H1 (cell line): Measurements from ENCODE around the gene ALS2CL. TPM values are rescaled to one million over a fixed set of nuclear protein-coding genes. Genes with fewer than 3 reads are reported as not detected.

Experiments
- CTCF ChIA-PET: fragments of 300-600 bp; sonication (Branson Sonifier 250); formaldehyde crosslinking; loops from one replicate; lab custom pipeline; 2021; ENCODE audit not compliant: partially characterized antibody; lab: Charles Lee
- POLR2A ChIA-PET: fragments of 300-600 bp; sonication (Branson Sonifier 250); formaldehyde crosslinking; loops from one replicate; lab custom pipeline; 2021; ENCODE audit warnings: inconsistent platforms; ENCODE audit not compliant: partially characterized antibody; lab: Charles Lee
- DNase-seq, 2 experiments: peaks; one replicate each; pipeline versions ENCODE4 v3.0.0 to v3.0.0-alpha.2; 2010 to 2022; ENCODE audit warnings: low spot score in 2 of 2, low read depth in 1 of 2, mixed read lengths in 1 of 2
- FAIRE-seq: peaks from 2 replicates; lab custom pipeline; 2011; peaks lifted over from hg19 to GRCh38; lab: Jason Lieb, UNC
- H2AFZ ChIP-seq: 2 replicates; pipeline ENCODE4 v1.8.1; 2012; ENCODE audit warnings: low read length, inconsistent platforms
- H2AK5ac ChIP-seq: 2 replicates; pipeline ENCODE4 v1.6.1; 2013; ENCODE audit warnings: low read depth, low read length
- H2BK120ac ChIP-seq: replicated peaks from 2 replicates; pipeline ENCODE3; 2013; ENCODE audit warnings: low read depth, low read length, inconsistent platforms
- H2BK12ac ChIP-seq: 2 replicates; pipeline ENCODE4 v1.6.1; 2013; ENCODE audit warnings: low read depth, low read length
- H2BK15ac ChIP-seq: 2 replicates; pipeline ENCODE4 v1.6.1; 2013; ENCODE audit warnings: low read length
- H2BK20ac ChIP-seq: 2 replicates; pipeline ENCODE4 v1.6.1; 2013; ENCODE audit warnings: low read length
- H2BK5ac ChIP-seq: 2 replicates; pipeline ENCODE4 v1.6.1; 2013; ENCODE audit warnings: low read depth, low read length
- H3K14ac ChIP-seq: 2 replicates; pipeline ENCODE4 v1.6.1; 2013; ENCODE audit warnings: inconsistent platforms; ENCODE audit not compliant: insufficient read length
- H3K18ac ChIP-seq: 2 replicates; pipeline ENCODE4 v1.6.1; 2013; ENCODE audit warnings: low read length; ENCODE audit errors: extremely low read depth
- H3K23ac ChIP-seq: 2 replicates; pipeline ENCODE4 v1.6.1; 2013; ENCODE audit warnings: inconsistent platforms; ENCODE audit not compliant: insufficient read length
- H3K23me2 ChIP-seq: 2 replicates; pipeline ENCODE4 v1.6.1; 2013; ENCODE audit warnings: low read depth, low read length
- H3K27ac ChIP-seq: 2 replicates; pipeline ENCODE4 v1.6.1; 2011; ENCODE audit warnings: low read depth, low read length, inconsistent platforms
- H3K27me3 ChIP-seq, 4 experiments: replicated peaks in 1 of 4; 1 replicate in 1 of 4; 2 replicates in 3 of 4; pipeline versions ENCODE4 v1.6.1 to v1.8.1; 2011 to 2013; ENCODE audit warnings: low read length in 3 of 4, mild to moderate bottlenecking in 3 of 4, inconsistent platforms in 2 of 4, mixed read lengths in 2 of 4, moderate library complexity in 1 of 4; ENCODE audit not compliant: control insufficient read depth in 3 of 4, insufficient read depth in 3 of 4; ENCODE audit errors: extremely low read depth in 1 of 4
- H3K36me3 ChIP-seq, 4 experiments: 2 replicates each; pipeline versions ENCODE4 v1.6.1 to v1.8.1; 2011 to 2013; ENCODE audit warnings: mild to moderate bottlenecking in 4 of 4, low read length in 3 of 4, moderate library complexity in 2 of 4, control low read depth in 1 of 4, inconsistent platforms in 1 of 4; ENCODE audit not compliant: insufficient read depth in 4 of 4, control insufficient read depth in 2 of 4
- H3K4ac ChIP-seq: replicated peaks from 2 replicates; pipeline ENCODE3; 2013; ENCODE audit warnings: low read length, low read depth, mixed read lengths, inconsistent platforms; ENCODE audit not compliant: insufficient read length
- H3K4me1 ChIP-seq, 4 experiments: replicated peaks in 1 of 4; 1 replicate in 1 of 4; 2 replicates in 3 of 4; pipeline versions ENCODE4 v1.6.1 to v1.8.1; 2011 to 2013; ENCODE audit warnings: low read length in 3 of 4, inconsistent platforms in 2 of 4, mixed read lengths in 1 of 4; ENCODE audit not compliant: insufficient read depth in 4 of 4, control insufficient read depth in 3 of 4
- H3K4me2 ChIP-seq, 2 experiments: 2 replicates each; pipeline versions ENCODE4 v1.6.1 to v1.8.1; 2011 to 2013; ENCODE audit warnings: low read depth in 2 of 2, low read length in 2 of 2, control low read depth in 1 of 2, inconsistent platforms in 1 of 2, mild to moderate bottlenecking in 1 of 2; ENCODE audit not compliant: insufficient read depth in 1 of 2
- H3K4me3 ChIP-seq, 4 experiments: fragments of 200-600, 300-600 bp in 1 of 4; sonication (generic), shearing (Covaris generic), sonication (Bioruptor Twin) in 1 of 4; 2 replicates each; pipeline versions ENCODE4 v1.5.1 to v1.8.1; 2011 to 2016; ENCODE audit warnings: low read length in 4 of 4, low read depth in 3 of 4, control low read depth in 2 of 4, inconsistent platforms in 2 of 4, mild to moderate bottlenecking in 2 of 4, mixed read lengths in 1 of 4, moderate library complexity in 1 of 4; ENCODE audit not compliant: insufficient read depth in 2 of 4; ENCODE audit errors: extremely low read depth in 1 of 4
- H3K56ac ChIP-seq: replicated peaks from 2 replicates; pipeline ENCODE3; 2013; ENCODE audit warnings: low read depth, mild to moderate bottlenecking, mixed read lengths, low read length, inconsistent platforms; ENCODE audit not compliant: insufficient read length
- H3K79me1 ChIP-seq: 2 replicates; pipeline ENCODE4 v1.6.1; 2013; ENCODE audit warnings: low read depth, low read length, control low read depth
- H3K79me2 ChIP-seq, 2 experiments: 2 replicates each; pipeline versions ENCODE4 v1.6.1 to v1.8.1; 2012 to 2013; ENCODE audit warnings: low read length in 2 of 2, mild to moderate bottlenecking in 2 of 2, inconsistent platforms in 1 of 2; ENCODE audit not compliant: insufficient read depth in 2 of 2, control insufficient read depth in 1 of 2
- H3K9ac ChIP-seq, 4 experiments: replicated peaks in 1 of 4; 1 replicate in 1 of 4; 2 replicates in 3 of 4; pipeline versions ENCODE4 v1.6.1 to v1.8.1; 2011 to 2013; ENCODE audit warnings: low read depth in 3 of 4, low read length in 3 of 4, control low read depth in 2 of 4, mild to moderate bottlenecking in 2 of 4, moderate library complexity in 2 of 4, inconsistent platforms in 1 of 4; ENCODE audit errors: extremely low read depth in 1 of 4
- H3K9me3 ChIP-seq, 2 experiments: 2 replicates each; pipeline versions ENCODE4 v1.6.1 to v1.8.1; 2012 to 2013; ENCODE audit warnings: mild to moderate bottlenecking in 2 of 2, moderate library complexity in 2 of 2, control low read depth in 1 of 2, inconsistent platforms in 1 of 2, low read depth in 1 of 2, low read length in 1 of 2, mixed read lengths in 1 of 2; ENCODE audit not compliant: insufficient read depth in 2 of 2
- H4K20me1 ChIP-seq, 2 experiments: replicated peaks in 1 of 2; 2 replicates each; pipeline versions ENCODE3 to v1.8.1; 2011 to 2013; ENCODE audit warnings: inconsistent platforms in 2 of 2, low read length in 2 of 2, mild to moderate bottlenecking in 1 of 2; ENCODE audit not compliant: insufficient read depth in 2 of 2, control insufficient read depth in 1 of 2
- H4K5ac ChIP-seq: 2 replicates; pipeline ENCODE4 v1.6.1; 2013; ENCODE audit warnings: low read length, low read depth, mixed read lengths, inconsistent platforms; ENCODE audit not compliant: insufficient read length
- H4K8ac ChIP-seq: 2 replicates; pipeline ENCODE4 v1.8.0; 2013; ENCODE audit warnings: mild to moderate bottlenecking, moderate library complexity, low read length, inconsistent platforms; ENCODE audit not compliant: insufficient read depth; ENCODE audit errors: extremely low read depth
- H4K91ac ChIP-seq: replicated peaks from 2 replicates; pipeline ENCODE3; 2013; ENCODE audit warnings: low read length, mixed read lengths, inconsistent platforms; ENCODE audit not compliant: insufficient read length
- WGBS, 2 experiments: shearing (Covaris generic) in 1 of 2; methylation state at CpG; one replicate each; pipeline versions ENCODE4 v1.1.6 to v1.1.7; 2013 to 2015; ENCODE audit warnings: low lambda C conversion rate in 2 of 2, mixed read lengths in 2 of 2, inconsistent platforms in 1 of 2, low coverage in 1 of 2, missing lambda C conversion rate in 1 of 2; ENCODE audit not compliant: insufficient replicate concordance in 2 of 2, insufficient coverage in 1 of 2, insufficient read length in 1 of 2; ENCODE audit errors: extremely low coverage in 1 of 2, missing lambda C conversion rate in 1 of 2; 5-methylcytosine and 5-hydroxymethylcytosine counted together
- polyA plus RNA-seq, 7 experiments: library from polyadenylated mRNA; depleted of rRNA in 3 of 7; stranded (reverse) in 5 of 7; unstranded in 2 of 7; fragments of >200 nt in 5 of 7; fragments of 200-250 nt in 2 of 7; gene quantifications; 1 replicate in 5 of 7; 2 replicates in 1 of 7; 4 replicates in 1 of 7; pipeline versions ENCODE4 v1.2.1 to v1.2.3, GENCODE V29; 2011 to 2013; ENCODE audit warnings: missing spikeins in 2 of 7, mixed read lengths in 2 of 7
- total RNA-seq: library from RNA; stranded (reverse); fragmentation: NEBNext Ultra II Directional; extraction: Animal tissue kit (Norgen Biotek cat#: 25700); gene quantifications from 2 replicates; pipeline ENCODE4 v1.2.1, GENCODE V29; 2021
- TF ChIP-seq, protein P1 (sequence below): IDR thresholded peaks from 2 replicates; pipeline ENCODE4 v1.6.1; 2012; ENCODE audit warnings: low read length, inconsistent platforms

Gene ALS2CL
- total and polyA plus RNA-seq, 2 of the 8 experiments (the other 6 are each of a cell fraction or from before 2014, with no cell fraction given): 4.8 to 5.4 TPM

GRCh38 chr3:46626039-46626438, 67.4 kb downstream of the ALS2CL start:
- no peak overlapping the region for H4K5ac ChIP-seq
- no peaks in the 10 kb centered on the region for H4K20me1 ChIP-seq
- TF ChIP-seq, protein P1, sequence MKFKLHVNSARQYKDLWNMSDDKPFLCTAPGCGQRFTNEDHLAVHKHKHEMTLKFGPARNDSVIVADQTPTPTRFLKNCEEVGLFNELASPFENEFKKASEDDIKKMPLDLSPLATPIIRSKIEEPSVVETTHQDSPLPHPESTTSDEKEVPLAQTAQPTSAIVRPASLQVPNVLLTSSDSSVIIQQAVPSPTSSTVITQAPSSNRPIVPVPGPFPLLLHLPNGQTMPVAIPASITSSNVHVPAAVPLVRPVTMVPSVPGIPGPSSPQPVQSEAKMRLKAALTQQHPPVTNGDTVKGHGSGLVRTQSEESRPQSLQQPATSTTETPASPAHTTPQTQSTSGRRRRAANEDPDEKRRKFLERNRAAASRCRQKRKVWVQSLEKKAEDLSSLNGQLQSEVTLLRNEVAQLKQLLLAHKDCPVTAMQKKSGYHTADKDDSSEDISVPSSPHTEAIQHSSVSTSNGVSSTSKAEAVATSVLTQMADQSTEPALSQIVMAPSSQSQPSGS: no peak
- TF ChIP-seq, all 59 proteins: peak for 0
- H2BK15ac ChIP-seq: no peak overlapping the region
- 94% methylated on average over 4 of the region's 4 CpGs; no CpG with 5 or more reads in 1 of the 2 experiments for WGBS, 2 experiments
- no peaks in the 10 kb centered on the region; the same call in 1 of the 2 replicates for H3K23me2 ChIP-seq
- no peak overlapping the region for H3K4ac ChIP-seq
- H3K9ac ChIP-seq: no peak overlapping the region
- H2BK5ac ChIP-seq: no peak overlapping the region
- no peak overlapping the region for H3K14ac ChIP-seq
- H2BK12ac ChIP-seq: peak overlapping the region; percentile 22; the same call in 1 of the 2 replicates
- H2AFZ ChIP-seq: no peak overlapping the region
- H3K4me3 ChIP-seq: no peak overlapping the region
- no peaks in the 10 kb centered on the region for H3K79me1 ChIP-seq
- H3K79me2 ChIP-seq: no peaks in the 10 kb centered on the region
- no peak overlapping the region for H3K56ac ChIP-seq
- no peak overlapping the region for H3K27ac ChIP-seq
- H2AK5ac ChIP-seq: no peak overlapping the region
- no peak for DNase-seq
- no peak overlapping the region for H2BK120ac ChIP-seq
- H3K18ac ChIP-seq: no peak overlapping the region
- ChIA-PET CTCF (interaction anchor here (0.8 to 5.9 kb wide), 4 partner anchors 20 to 139 kb away, joined by 3 to 82 read pairs (median 19); no protein-coding TSS in a partner anchor), POLR2A (interaction anchor here (1.0 to 1.8 kb wide), 3 partner anchors 25 to 126 kb away, joined by 3 to 7 read pairs (median 4); no protein-coding TSS in a partner anchor)
- peaks cover 6 to 17% (median 8%) of the 10 kb centered on the region in 4 experiments; a peak in 6 of 7 replicates for H3K4me1 ChIP-seq
- FAIRE-seq: no peak
- no peaks in the 10 kb centered on the region for H3K36me3 ChIP-seq
- no peaks in the 10 kb centered on the region for H3K9me3 ChIP-seq
- H3K27me3 ChIP-seq: no peaks in the 10 kb centered on the region
- H3K23ac ChIP-seq: no peak overlapping the region
- H4K91ac ChIP-seq: no peak overlapping the region
- H2BK20ac ChIP-seq: 0 out of 2 replicates have a peak overlapping the region, but pooled peaks have one; percentile 4
- no peak overlapping the region for H4K8ac ChIP-seq
- no peak overlapping the region for H3K4me2 ChIP-seq
